HL-60 (cell line): ENCODE data around the gene PRKCD.

Experiments
- DNase-seq, 2 experiments: peaks; one replicate each; pipeline ENCODE4 v3.0.0-alpha.2; 2010 to 2020; ENCODE audit warnings: low read depth in 1 of 2, low spot score in 1 of 2
- H3K27ac ChIP-seq: fragments of 250-450 bp; sonication (Bioruptor Pico); replicated peaks from 2 replicates; pipeline ENCODE4 v1.5.1; 2020; ENCODE audit warnings: mild to moderate bottlenecking, moderate library complexity
- H3K27me3 ChIP-seq: fragments of 250-450 bp; sonication (Bioruptor Pico); 2 replicates; pipeline ENCODE4 v1.5.1; 2021; ENCODE audit warnings: mild to moderate bottlenecking, moderate library complexity; ENCODE audit not compliant: insufficient read depth, poor library complexity, severe bottlenecking
- H3K4me3 ChIP-seq: replicated peaks from 2 replicates; pipeline ENCODE4 v1.5.1; 2011; ENCODE audit warnings: mild to moderate bottlenecking, control low read depth, low read length; ENCODE audit not compliant: insufficient read depth
- GABPA ChIP-seq: IDR thresholded peaks from 2 replicates; pipeline ENCODE4 v1.6.1; 2012; ENCODE audit warnings: low read depth
- POLR2AphosphoS5 ChIP-seq: IDR thresholded peaks from 2 replicates; pipeline ENCODE4 v1.6.1; 2012; ENCODE audit warnings: low read depth
- SPI1 ChIP-seq: IDR thresholded peaks from 2 replicates; pipeline ENCODE4 v1.6.1; 2012; ENCODE audit warnings: low read depth, mild to moderate bottlenecking, borderline replicate concordance
- TF ChIP-seq, protein P1 (sequence below): IDR thresholded peaks from one replicate; pipeline ENCODE4 v1.5.1; 2011; ENCODE audit warnings: low read length, control low read depth, inconsistent platforms; ENCODE audit not compliant: insufficient read depth
- TF ChIP-seq, protein P2 (sequence below): IDR thresholded peaks from 2 replicates; pipeline ENCODE4 v1.6.1; 2012; ENCODE audit warnings: low read depth; ENCODE audit not compliant: insufficient replicate concordance

Gene PRKCD

DNA sequence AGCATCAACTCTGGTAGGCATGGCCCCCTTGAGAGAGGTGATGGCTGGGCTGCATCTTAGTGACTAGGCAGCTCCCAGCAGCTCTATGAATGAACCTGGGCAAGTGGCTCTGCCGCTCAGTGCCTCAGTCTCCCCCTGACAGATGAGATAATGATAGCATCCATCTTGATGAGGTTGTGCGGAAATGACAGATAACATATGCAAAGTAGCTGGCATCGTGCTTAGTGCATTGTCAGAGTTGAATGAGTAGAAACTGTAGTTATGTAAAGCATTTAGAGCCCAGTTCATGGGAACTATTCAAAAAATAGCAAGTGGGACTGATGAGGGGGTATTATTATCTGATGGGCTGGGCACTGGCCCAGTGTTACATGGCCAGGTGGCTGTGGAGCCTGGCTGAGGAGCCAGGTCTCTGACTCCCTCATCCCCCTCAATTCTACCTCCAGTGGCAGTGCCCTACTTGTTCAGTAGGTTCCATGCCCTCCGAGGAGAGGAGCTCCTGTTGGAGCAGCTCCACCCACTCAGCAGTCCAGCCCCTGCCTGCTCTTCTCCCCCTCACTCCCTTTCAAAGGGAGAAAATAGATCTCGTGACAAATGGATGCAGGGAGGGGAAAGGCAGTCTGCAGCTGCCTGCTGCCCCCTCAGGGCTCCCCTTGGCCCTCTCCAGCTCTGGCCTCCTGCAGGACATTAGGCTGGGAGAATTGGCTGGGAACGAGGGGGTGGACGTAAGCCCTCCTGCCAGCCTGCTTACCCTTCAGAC lies 6.6 kb downstream of the PRKCD start:
- peak overlapping the region; percentile 97 for H3K27ac ChIP-seq
- DNase-seq: no peak
- H3K4me3 ChIP-seq: peak overlapping the region; percentile 45
- TF ChIP-seq, protein P1, sequence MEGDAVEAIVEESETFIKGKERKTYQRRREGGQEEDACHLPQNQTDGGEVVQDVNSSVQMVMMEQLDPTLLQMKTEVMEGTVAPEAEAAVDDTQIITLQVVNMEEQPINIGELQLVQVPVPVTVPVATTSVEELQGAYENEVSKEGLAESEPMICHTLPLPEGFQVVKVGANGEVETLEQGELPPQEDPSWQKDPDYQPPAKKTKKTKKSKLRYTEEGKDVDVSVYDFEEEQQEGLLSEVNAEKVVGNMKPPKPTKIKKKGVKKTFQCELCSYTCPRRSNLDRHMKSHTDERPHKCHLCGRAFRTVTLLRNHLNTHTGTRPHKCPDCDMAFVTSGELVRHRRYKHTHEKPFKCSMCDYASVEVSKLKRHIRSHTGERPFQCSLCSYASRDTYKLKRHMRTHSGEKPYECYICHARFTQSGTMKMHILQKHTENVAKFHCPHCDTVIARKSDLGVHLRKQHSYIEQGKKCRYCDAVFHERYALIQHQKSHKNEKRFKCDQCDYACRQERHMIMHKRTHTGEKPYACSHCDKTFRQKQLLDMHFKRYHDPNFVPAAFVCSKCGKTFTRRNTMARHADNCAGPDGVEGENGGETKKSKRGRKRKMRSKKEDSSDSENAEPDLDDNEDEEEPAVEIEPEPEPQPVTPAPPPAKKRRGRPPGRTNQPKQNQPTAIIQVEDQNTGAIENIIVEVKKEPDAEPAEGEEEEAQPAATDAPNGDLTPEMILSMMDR: no peak
- 0 out of 2 replicates have a peak, but pooled peaks have one; percentile 4 for TF ChIP-seq POLR2AphosphoS5
- no peaks in the 10 kb centered on the region for H3K27me3 ChIP-seq

DNA sequence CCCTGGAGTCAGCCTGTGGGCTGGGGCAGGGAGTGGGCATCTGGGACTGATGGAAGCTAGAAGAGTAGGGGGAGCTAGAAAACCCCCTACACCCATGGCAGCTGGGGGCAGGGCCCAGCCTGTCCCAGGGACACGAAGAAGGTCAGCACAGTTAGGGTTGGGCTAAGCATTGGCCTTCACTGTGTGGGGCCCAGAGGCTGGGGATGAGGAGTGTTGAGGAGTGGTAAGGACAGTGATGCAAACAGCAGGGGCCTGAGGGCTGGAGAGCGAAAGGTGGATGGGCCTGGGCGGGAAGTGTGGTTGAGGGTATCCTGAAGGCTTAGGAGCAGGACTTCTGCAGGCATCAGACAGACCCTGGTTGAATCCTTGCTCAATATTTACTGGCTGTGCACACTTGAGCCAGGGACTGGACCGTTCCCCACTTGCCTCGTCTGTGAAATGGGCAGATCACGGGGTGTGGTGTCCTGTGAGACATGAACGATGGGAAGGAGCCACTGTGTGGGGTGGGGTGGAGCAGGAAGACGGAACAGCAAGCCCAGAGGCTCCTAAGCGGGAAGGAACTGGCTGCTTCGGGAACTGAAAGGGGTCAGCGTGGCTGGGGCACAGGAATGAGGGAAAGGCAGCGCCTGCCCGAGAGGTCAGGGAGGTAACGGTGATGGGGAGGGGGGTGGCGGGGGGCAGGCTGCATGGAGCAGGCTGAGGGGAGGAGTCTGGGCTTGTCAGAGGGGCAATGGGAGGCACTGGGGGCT lies 7.3 kb downstream of the PRKCD start:
- TF ChIP-seq SPI1: no peak
- no peak; the same call in 1 of the 2 replicates for TF ChIP-seq POLR2AphosphoS5
- TF ChIP-seq, protein P2, sequence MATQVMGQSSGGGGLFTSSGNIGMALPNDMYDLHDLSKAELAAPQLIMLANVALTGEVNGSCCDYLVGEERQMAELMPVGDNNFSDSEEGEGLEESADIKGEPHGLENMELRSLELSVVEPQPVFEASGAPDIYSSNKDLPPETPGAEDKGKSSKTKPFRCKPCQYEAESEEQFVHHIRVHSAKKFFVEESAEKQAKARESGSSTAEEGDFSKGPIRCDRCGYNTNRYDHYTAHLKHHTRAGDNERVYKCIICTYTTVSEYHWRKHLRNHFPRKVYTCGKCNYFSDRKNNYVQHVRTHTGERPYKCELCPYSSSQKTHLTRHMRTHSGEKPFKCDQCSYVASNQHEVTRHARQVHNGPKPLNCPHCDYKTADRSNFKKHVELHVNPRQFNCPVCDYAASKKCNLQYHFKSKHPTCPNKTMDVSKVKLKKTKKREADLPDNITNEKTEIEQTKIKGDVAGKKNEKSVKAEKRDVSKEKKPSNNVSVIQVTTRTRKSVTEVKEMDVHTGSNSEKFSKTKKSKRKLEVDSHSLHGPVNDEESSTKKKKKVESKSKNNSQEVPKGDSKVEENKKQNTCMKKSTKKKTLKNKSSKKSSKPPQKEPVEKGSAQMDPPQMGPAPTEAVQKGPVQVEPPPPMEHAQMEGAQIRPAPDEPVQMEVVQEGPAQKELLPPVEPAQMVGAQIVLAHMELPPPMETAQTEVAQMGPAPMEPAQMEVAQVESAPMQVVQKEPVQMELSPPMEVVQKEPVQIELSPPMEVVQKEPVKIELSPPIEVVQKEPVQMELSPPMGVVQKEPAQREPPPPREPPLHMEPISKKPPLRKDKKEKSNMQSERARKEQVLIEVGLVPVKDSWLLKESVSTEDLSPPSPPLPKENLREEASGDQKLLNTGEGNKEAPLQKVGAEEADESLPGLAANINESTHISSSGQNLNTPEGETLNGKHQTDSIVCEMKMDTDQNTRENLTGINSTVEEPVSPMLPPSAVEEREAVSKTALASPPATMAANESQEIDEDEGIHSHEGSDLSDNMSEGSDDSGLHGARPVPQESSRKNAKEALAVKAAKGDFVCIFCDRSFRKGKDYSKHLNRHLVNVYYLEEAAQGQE: no peak
- no peak for TF ChIP-seq GABPA
- TF ChIP-seq, protein P1: no peak
- DNase-seq: peak; percentile 56 to 83
- Histone ChIP-seq H3K27me3 (no peaks in the 10 kb centered on the region), H3K4me3 (peak overlapping the region; percentile 45), H3K27ac (peak overlapping the region; percentile 97)

DNA sequence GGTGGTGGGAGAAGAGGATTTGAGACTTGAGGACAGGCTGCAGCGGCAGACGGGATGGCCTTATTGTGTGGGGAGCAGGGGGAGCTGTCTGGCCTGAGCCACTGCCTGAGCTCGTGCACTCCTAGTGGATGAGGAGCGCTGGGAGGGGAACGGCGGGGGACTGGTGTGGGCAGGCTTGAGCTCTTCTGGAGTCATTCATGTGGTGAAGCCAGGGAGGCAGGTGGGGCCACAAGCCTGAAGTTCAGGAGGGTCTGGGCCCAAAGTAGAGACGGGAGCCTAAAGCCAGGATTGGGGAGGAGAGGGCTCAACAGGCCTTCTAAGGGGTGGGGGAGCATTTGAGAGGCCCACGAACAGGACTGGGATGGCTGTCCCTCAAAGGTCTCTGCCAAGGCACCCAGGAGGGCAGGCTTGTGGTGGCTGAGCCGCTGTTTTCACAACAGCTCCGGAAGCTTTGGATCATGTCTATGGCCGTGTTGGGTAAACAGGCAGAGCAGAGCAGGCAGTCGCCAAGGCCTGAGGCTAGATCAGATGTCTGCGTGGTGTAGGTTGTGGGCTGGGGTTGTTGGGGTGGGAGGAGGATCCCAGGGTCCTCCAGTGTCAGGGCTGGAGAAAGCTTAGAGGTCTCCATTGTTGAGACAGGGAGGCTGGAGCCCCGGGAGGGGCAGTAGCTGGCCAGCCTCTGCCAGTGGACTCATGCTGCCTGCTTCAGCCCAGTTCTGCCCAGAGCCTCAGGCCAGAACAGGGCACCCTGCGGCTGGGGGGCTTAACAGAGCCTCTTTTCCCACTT lies 8.2 kb downstream of the PRKCD start:
- TF ChIP-seq POLR2AphosphoS5 (peak; percentile 98), GABPA (peak; percentile 29; the same call in 1 of the 2 replicates), SPI1 (no peak; the same call in 1 of the 2 replicates)
- TF ChIP-seq, protein P1: peak; percentile 1
- TF ChIP-seq, protein P2: peak; percentile 66
- H3K4me3 ChIP-seq: peak overlapping the region; percentile 45
- H3K27ac ChIP-seq: peak overlapping the region; percentile 97
- peak; percentile 83 to 98 for DNase-seq
- H3K27me3 ChIP-seq: no peaks in the 10 kb centered on the region
